Peyer's patch (tissue), 4 donors: ENCODE results near the gene NDUFA13.

Source experiments
- CTCF ChIP-seq, 6 experiments: fragments of 450-650 bp in 4 of 6; fragments of 200-600 bp in 2 of 6; sonication (generic) in 1 of 6; IDR thresholded peaks; one replicate each; pipeline ENCODE4 v1.5.1; 2017 to 2019; ENCODE audit warnings: antibody characterized with exemption in 6 of 6, mild to moderate bottlenecking in 3 of 6, moderate library complexity in 1 of 6
- POLR2A ChIP-seq, 2 donors: fragments of 450-650 bp; IDR thresholded peaks; one replicate each; pipeline ENCODE4 v1.5.1; 2017; ENCODE audit warnings: antibody characterized with exemption in 2 of 2, mild to moderate bottlenecking in 2 of 2, moderate library complexity in 2 of 2

- TF ChIP-seq CTCF (IDR thresholded peaks at IDR 0.05) (no peak), POLR2A (IDR thresholded peaks at IDR 0.05) (no peak)
Observed at GRCh38 chr19:19510432-19510831, 5.6 kb upstream of the NDUFA13 start.
